ENCODE measurements around the gene ANKS1A. TPM values are rescaled to one million over a fixed set of nuclear protein-coding genes. Genes with fewer than 3 reads are reported as not detected.
"Not testable (repeated sequence)": the region's sequence is repeated elsewhere in the genome, so short reads cannot be mapped to it uniquely, and the experiment has no call there.

ANKS1A gene
- polyA plus RNA-seq, 4 donors, result 37.4 to 49.0 (median 44.5) TPM

DNA sequence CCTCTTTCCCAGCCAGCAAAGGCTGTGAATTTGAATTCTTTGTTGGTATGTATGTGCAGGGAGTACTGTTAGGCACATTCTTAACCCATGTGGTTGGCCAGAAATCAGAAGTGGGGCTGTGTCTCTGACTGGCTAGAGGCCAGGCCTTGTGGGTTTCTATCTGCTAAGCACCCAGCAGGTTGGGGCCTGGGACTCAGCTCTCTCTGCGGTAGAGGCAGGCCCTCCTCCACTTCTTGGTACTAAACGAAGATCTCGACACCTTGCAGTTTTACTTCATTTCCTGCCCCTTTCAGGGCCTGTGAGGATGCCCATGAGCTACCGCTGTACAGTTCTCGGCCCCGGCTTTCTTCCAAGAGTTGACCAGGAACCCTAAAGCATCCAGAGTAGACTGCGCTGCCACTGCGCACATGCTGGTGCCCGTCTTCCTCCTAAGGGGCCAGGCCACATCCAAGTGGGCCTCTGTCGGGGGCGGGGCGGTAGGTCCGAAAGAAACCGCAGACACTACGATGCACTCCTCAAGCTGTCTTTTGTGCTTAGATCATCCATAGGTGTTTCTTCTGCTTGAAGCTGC lies 201.0 kb downstream of the ANKS1A start:
- no peak for DNase-seq (ENCODE audit: low read depth in 4 of 4, low spot score in 3 of 4)

DNA sequence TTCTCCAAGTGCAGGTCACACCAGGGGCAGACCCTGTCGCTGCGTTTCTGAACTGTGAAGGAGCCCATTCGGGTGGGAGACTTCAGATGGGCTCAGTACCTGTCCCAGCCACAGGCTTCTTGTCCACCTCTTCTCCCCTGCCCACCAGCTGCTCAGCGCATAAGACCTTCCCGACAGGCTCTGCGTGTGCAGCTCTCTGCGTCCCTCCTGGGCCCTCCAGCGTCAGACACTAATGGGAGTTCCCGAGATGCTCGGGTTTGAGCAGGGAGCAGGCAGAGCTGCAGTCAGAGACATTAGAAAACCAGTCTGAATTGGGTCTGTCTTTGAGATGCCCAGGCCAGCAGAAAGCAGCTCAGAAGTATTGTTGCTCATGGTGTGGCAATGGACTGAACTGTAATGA lies 201.7 kb downstream of the ANKS1A start:
- DNase-seq (ENCODE audit: low read depth in 4 of 4, low spot score in 3 of 4), result no peak

DNA sequence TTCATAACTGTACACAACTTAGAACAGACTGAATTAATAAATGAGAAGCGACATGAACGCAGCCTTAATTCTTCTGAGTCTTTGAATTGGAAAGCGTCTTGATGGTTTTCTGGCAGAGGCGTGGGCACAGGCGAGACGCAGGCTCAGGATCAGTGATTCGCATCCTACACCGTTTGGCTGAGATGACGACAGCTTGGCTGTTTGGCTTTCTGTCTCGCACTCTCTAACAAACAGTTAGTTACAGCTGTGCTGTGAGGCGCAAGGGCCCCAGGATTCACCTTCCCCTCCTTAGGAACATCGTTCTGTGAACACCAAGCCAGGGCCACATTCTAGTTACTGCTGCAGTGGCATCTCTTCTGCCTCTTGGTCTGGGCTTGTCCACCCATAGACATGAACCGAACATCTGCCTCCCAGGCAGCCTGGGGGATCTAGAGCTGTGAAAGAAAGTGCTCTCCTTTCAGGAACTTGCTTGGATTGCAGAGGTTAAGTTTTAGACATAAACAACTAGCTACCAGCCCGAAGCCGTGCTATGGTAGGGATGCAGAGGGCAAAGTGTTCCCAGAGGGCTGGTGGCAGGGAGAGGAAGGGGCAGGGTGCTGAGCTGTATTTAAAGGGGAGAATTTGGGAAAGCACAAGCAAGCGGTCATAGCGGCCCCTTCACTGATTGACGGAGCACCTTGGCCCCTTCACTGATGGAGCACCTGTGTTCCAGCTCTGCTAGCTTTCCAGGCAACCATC lies 202.5 kb downstream of the ANKS1A start:
- DNase-seq (ENCODE audit: low read depth in 4 of 4, low spot score in 3 of 4), result no peak

DNA sequence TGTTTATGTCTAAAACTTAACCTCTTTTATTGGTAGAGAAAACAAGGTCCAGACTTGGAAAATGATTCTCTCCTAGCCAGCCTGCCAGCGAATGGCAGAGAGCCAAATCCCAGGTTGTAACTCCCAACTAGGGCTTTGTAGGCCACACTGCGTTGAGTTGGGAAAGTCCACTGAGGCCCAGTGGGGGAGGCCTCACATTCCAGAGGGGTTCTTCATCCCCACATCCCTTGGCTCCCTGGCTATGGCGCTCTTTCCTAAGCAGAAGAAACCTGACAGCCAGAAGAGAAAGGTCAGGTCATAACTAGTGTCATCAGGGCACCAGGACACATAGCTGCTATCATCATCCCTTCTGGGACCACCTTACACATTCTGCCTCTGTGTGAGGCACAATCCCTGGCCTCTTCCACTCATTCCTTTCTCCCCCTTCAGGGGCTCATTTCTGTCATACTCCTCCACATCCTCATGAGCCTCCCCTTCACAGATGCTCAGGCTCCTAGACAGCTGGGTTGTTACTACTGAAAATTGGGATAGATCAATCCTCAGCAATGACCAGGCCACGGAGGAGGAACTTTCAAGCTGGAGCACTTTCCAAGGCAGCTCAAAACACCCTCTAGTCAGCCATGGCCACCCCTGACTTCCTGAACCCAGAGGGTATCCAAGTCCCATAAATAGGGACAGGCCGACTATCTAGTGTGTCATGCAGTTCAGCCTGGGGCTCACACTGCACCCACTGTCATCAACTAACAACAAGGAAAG lies 203.5 kb downstream of the ANKS1A start:
- no peak for DNase-seq (ENCODE audit: low read depth in 4 of 4, low spot score in 3 of 4)

DNA sequence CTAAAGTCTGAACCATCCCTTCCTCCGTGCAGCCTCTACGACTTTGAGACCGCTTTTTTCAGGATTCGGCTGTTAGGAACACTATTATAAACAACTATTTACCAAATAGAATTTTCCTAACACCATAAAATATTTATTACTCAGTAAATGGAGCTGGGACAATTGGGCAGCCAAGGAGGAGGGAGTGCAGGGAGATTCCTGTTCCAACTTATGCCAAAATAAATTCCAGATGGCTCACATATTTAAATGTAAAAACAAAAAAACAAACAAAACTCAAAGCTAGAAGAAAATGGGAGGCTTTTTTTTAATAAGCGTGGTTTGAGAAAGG lies 204.0 kb downstream of the ANKS1A start:
- no peak for DNase-seq (ENCODE audit: low read depth in 4 of 4, low spot score in 3 of 4)

DNA sequence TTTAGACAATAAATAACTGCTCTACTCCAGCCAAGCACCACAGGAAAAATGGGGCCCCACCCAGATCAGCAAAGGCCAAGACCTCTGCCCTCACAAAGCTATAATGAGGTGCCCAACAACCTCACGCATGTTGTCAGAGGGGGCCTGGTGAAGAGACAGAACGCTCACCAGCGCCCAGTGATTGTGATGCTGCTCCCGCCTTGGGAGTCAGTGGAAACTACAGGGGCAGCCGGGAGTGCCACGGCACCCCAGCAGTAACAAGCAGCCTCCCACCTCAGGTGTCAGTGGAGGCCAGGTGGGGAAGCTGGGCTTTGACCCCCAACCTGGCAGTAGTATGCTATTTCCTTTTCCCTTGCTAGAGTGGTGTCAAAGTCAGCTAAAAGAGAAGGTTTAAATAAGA lies 204.7 kb downstream of the ANKS1A start:
- DNase-seq (ENCODE audit: low read depth in 4 of 4, low spot score in 3 of 4), result no peak

DNA sequence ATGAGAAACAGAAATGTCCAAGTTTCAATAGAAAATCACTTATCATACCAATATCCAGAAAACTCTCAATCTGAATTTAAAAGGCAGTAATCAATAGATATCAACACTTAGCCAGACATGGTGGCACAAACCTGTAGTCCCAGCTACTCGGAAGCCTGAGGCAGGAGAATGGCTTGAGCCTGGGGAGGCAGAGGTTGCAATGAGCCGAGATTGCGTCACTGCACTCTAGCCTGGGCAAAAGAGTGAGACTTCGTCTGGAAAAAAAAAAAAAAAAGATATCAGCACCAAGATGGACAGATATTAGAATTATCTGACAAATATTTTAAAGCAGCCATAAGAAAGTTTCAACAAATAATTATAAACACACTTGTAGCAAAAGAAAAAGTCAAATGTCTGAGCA lies 205.1 kb downstream of the ANKS1A start:
- no peak for DNase-seq (ENCODE audit: low read depth in 4 of 4, low spot score in 3 of 4)

DNA sequence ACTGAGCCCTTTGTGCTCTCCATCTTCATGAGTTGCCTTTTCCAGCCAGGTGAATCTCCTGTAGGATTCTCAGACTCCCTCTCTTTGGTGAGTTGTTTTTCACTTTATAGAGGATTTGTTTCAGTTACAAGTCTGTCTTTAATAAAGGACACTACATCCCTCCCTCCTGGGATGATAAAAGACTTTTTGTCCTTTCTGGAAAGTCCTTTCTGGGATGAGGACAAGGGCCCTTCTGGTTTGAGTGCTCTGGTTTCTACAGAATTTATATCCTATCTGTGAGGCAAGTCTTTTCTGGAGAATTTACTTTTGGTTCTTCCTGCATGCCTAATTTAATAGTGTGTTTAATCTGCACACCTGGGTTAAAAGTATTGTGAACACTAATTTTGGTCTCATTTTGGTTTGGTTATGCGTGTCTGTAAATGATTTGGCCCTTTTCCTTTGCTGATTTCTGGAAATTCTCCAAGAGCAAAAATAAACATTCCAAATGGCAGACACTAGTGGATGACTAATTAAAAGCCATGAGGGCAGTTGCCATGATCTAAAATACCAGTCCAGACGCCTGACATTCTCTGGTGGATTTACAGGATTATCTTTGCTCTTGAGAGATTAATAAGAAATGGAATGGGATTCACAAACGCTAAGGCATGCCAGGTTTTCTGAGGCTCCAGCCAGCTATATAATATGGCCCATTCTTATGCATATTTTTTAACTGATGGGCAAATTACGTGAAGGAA lies 207.2 kb downstream of the ANKS1A start:
- DNase-seq (ENCODE audit: low read depth in 4 of 4, low spot score in 3 of 4), result no peak

DNA sequence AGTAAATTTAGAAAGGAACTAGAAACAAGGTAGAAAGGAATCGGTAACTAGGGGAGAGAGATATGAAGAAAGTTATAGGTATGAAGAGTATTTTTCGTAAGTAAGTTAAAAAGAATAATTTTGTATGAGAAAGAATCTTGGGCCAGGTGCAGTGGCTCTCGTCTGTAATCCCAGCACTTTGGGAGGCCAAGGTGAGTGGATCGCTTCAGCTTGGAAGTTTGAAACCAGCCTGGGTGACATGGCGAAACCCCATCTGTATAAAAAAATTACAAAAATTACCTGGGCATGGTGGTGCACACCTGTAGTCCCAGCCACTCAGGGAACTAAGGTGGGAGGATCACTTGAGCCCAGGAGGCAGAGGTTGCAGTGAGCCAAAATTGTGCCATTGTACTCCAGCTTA lies 210.1 kb downstream of the ANKS1A start:
- no peak for DNase-seq (ENCODE audit: low read depth in 4 of 4, low spot score in 3 of 4)

DNA sequence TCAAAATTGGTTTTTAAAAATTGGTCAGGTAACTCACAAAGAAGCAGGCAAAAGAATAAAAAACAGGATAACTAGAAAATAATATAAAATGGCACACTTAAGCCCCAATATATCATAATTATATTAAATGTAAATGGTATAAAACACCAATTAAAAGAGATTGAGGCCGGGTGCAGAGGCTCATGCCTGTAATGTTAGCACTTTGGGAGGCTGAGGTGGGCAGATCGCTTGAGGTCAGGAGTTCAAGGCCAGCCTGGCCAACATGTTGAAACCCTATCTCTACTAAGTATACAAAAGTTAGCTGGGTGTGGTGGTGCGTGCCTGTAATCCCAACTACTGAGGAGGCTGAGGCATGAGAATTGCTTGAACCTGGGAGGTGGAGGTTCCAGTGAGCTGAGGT lies 216.0 kb downstream of the ANKS1A start:
- no peak for DNase-seq (ENCODE audit: low read depth in 4 of 4, low spot score in 3 of 4)

DNA sequence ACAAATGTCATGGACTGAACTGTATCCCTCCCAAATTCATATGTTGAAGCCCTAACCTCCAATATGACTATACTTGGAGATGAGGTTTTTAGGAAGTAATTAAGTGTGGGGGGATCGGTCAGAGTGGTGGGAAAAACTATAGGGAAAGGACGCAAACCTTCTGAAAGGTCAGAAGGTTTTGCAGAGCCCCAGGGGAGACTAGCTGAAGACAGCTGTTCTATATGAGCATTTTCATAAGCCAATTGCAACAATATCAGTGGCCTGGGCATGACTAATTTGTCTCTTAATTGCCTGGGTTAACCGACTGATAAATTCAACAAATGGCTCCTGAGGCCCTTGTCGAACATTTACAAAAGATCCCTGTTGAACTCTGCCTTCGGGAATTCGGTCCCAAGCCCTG lies 217.0 kb downstream of the ANKS1A start:
- not testable (repeated sequence) for DNase-seq (ENCODE audit: low read depth in 4 of 4, low spot score in 3 of 4)

DNA sequence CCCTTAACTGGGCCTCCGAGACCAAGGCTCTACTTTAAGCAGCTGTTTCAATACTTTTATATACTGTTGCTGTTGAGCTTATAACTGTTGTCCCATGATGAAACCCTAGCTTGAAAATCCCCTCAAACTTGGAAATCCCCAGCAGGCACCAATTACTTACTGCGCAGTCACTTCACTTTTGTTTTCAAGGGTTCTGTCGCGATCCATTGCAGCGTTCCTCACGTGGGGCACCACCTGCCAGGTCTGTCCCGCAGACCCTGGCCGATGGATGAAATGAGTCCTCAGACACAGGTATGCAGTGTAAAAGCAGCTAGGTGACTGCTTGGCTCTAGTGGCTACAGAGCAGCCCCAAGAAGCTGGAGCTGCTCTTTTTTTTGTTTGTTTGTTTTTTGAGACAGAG lies 218.2 kb downstream of the ANKS1A start:
- DNase-seq (ENCODE audit: low read depth in 4 of 4, low spot score in 3 of 4), result not testable (repeated sequence)

DNA sequence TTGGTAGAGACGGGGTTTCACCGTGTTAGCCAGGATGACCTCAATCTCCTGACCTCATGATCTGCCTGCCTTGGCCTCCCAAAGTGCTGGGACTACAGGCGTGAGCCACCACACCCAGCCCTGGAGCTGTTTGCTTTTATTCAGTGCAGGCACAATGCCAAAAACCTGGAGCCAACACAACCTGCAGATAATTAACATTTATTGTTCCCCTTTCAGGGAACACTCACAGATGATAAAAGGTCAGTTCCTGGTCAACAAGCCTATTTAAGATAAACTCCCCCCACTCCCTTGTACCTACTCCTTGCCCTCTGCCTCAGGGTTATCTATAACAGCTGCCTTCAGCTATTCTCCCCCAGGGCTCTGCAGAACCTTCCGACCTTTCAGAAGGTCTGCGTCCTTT lies 218.7 kb downstream of the ANKS1A start:
- not testable (repeated sequence) for DNase-seq (ENCODE audit: low read depth in 4 of 4, low spot score in 3 of 4)

DNA sequence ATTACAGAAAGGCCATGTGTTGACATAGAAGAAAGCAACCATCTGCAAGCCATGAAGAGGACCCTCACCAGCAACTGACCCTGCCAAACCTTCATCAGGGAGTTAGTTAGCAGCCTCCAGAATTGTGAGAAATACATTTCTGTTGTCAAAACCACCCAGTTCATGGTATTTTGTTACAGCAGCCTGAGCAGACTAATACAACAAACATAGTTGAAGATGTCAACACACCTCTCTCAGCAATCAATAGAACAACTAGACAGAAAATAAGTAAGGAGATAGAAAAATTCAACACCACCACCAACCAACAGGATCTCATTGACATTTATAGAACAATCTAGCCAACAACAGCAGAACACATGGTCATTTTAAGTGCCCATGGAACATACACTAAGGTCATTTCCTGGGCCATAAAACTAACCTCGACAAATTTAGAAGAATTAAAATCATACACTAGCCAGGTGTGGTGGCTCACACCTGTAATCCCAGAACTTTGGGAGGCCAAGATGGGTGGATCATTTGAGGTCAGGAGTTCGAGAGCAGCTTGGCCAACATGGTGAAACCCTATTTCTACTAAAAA lies 219.3 kb downstream of the ANKS1A start:
- DNase-seq (ENCODE audit: low read depth in 4 of 4, low spot score in 3 of 4), result no peak

DNA sequence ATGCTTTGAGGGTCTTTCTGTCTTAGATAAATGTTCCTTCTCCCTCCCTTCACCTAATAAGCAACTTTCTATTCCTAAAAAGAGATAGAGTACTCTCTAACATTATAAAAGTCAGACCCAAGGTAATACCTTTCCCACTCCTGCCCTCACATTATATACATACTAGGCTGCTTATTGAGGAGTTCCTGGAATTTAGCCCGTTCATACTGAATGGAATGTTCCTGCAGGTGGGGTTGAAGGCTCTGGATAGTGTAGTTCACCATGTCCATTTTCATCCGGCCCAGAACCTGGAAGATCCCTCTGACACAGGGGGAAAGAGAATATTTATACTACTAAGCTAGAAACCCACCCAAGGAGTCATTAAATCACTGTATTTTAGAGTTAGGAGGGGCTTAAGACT lies 231.7 kb downstream of the ANKS1A start:
- no peak for DNase-seq (ENCODE audit: low read depth in 4 of 4, low spot score in 3 of 4)

DNA sequence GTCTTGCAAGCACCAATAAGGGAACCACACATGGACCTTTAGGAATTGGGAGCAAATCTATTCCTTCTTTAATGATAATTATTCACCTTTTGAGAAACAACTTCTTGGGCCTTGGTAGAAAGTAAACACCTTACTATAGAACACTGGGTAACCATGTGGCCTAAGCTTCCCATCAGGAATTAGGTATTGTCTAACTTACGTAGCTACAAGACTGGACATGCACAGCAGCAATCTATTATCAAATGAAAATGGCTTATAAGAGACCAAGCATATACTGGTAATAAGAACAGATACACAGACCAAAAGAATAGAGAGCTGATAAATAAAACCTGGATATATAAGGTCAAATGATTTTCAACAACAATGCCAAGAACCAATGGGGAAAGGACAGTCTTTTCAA lies 235.3 kb downstream of the ANKS1A start:
- DNase-seq (ENCODE audit: low read depth in 4 of 4, low spot score in 3 of 4), result no peak

DNA sequence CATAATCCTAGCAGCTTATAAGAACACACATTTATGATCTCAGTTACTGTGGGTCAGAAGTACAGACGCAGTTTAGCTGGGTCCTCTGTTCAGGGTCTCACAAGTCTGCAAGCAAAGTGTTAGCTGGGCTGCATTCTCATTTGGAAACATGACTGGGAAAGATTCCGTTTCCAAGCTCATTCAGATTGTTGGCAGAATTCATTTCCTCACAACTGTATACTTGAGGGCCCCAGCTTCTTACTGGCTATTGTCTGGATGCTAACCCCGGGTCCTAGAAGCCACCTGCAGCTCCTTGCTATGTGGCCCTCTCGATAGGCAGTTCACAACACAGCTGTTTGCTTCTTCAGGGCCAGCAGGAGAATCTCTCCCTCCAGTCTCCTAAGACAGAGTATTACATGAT lies 239.0 kb downstream of the ANKS1A start:
- DNase-seq (ENCODE audit: low read depth in 4 of 4, low spot score in 3 of 4), result no peak

DNA sequence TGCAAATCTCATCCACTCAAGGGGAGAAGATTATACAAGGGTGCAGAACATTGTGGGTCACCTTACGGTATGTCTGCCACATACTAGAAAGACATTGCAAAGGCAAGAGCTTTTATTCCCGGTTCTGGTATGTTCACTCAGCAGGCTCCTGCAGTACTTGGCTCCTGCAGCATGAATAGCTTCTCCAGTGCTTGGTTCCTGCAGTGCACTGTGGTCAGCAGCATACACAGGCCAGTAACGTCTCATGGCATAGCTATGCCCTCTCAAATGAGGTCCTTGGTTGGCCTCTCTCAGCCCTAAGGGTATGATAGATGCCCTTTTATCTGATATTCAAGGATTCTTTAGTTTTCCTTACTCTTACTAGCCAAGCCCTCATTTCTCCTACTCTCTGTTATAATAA lies 239.4 kb downstream of the ANKS1A start:
- no peak for DNase-seq (ENCODE audit: low read depth in 4 of 4, low spot score in 3 of 4)

DNA sequence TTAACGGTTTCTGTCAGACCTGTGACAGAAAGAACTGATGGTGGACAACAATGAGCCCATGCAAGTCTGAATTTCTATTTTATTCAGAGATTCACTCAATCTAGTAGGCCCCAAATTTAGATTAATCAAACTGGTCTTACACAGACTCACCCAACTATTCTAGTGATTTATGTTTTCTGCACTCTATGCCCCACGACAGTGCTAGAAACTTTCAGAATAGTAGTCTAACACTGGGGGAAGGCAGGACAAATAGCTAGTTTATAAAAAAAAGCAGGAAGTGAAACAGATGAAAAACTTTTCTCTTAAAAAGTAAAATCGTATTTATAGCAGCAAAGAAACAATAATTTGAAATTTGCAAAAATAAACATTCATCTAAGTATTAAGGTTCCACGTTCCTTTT lies 247.1 kb downstream of the ANKS1A start:
- no peak for DNase-seq (ENCODE audit: low read depth in 4 of 4, low spot score in 3 of 4)

DNA sequence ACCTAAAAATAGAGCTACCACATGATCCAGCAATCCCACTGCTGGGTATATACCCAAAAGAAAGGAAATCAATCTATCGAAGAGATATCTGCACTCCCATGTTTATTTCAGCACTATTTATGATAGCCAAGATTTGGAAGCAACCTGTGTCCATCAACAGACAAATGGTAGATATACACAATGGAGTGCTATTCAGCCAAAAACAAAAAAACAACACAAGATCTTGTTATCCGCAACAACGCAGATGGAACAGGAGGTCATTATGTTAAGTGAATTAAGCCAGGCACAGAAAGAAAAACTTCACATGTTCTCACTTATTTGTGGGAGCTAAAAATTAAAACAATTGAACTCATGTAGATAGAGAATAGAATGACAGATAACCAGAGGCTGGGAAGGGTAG lies 249.1 kb downstream of the ANKS1A start:
- not testable (repeated sequence) for DNase-seq (ENCODE audit: low read depth in 4 of 4, low spot score in 3 of 4)

DNA sequence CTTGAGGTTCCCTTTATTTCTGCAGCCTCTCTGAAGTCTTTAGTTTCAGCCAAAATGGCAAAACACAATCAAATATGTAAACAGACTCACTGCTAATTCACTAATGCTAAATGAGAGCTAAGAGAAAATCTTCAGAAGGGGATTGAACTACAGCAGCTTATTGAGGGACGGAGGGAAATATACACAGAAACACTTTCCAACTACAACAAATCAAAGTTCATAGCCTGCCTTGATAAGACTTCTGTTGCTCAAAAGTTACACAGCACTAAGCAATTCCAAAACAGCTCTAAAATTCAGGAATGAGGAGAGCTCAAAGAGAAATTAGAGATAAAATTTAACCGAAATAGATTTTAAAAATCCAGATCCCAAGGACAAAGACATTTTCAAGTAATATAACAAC lies 250.4 kb downstream of the ANKS1A start:
- DNase-seq (ENCODE audit: low read depth in 4 of 4, low spot score in 3 of 4), result no peak
